DMS 273 (cell line): Measurements from ENCODE around the gene RGS19.

Experiments used
- DNase-seq: peaks from one replicate; lab custom pipeline; 2025; ENCODE audit not compliant: unreplicated experiment; lab: John Stamatoyannopoulos, UW

The RGS19 gene

DNA sequence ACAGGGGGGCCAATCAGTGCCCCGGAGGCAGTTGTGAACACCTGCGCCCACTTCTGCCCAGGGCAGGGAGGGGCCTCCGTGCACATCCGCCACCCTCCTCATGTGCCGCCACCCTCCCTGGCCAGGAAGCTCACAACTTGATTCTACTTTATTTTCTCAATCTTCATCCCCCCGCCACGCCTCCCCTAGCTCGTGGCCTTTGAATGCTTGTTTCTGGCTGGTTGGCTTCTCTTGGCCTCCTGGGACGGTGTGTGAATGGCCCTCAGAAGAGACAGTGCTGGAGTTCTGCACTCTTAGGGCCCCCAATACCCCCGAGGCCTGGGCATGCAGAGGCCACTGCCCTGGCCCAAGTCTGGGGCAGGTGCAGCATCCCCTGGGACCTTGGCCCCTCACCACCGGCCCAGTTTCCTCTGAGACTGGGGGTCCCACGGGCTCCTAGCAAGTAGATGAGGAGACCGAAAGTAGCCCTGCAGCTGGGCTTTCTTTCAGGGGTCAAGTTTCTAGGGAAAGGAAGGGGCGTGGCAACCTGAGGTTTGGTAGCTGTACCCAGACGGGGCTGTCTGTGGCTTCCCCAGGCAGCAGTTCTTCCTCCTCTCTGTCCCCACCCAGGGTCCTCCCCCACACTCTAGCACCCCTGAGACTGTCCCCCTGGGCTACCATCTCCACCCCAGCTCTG is 1.3 kb downstream of the RGS19 start:
- no peak for DNase-seq

DNA sequence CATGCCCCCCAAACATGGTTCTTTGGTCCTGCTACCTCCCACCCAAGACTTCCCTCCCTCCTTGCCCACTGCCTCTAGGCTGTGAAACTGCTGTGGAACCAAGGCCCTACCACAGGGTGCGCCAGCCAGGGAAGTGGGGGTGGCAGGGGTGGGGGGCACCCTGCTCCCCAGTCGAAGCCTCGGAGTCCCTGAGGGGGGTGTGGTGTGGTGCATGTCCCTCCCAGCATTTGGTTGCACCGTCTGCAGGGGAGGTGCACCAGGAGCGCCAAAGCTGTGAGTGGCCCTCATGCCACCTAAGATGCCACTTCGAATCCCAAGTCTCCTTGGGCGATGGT is 1.8 kb downstream of the RGS19 start:
- DNase-seq: no peak

DNA sequence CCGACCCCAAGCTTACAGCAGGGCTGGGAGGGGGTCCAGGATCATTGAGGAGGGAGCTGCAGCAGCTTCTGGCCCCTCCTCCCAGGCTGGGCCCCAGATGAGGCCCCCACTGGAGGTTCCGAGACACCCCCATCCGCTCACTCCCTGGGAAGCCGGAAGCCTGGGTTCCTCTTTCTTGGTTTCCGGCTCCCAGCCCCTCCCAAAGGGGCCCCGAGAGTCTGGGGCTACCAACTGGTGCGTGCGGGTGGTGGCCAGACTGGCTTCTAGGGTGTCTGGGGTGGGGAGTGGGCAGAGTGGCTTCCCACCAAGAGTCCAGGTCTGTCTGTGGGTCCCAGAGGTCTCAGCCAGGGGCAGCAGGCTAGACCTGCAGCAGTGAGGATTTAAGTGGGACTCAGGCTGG is 2.2 kb downstream of the RGS19 start:
- no peak for DNase-seq

DNA sequence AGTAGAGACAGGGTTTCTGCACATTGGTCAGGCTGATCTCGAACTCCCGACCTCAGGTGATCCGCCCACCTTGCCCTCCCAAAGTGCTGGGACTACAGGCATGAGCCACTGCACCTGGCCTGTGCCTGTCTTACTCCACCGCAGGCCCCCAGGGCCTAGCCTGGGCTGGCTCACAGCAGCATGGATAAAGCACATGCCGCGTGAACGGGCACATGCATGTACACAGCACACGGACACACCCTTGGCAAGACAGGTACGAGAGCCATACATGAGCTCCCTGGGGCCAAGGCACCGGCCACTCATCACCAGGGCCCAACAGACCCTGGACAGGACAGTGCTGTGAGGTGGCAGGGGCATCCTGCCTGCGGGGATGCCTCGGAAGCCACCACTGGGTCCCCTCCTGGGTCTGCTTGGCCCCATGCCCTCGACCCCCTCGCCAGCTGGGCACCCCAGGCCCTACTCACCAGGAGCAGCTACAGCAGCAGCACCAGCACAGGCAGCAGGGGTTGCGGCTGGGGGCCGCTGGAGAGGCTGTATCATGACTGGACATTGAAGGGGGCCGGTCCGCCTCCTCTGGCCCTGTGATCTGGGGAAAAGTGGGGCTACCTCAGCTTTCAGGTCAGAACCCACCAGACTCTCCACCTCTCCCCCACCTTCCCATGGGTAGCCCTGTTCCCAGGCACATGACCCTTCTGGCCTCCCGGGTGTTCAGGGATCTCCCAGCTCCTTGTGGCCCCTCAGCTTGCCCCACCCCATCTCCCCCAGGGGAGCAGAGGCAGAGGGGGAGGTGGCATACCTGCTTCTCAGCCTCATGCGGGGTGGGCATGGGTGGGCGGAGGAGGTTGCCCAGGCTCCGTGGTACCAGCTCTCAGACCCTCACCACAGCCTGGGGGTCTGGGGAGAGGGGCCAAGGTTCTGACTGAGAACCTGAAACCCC is 3.0 kb downstream of the RGS19 start:
- no peak for DNase-seq

DNA sequence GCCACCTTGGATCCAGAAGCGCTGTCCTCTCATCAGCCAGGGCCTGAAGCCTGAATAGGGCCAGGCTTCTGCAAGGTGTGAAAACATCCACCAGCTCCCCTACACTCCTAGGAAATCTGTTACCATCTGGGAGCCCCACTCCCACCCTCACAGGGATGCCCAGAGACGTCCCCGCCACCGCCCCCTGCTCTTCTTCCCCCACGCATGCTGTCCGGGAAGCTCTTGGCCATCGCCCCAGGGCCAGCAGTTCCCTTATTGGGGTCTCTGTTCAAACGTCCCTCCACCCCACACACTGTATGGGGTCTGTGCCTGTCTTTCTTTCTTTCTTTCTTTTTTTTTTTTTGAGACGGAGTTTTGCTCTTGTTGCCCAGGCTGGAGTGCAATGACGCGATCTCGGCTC is 3.8 kb downstream of the RGS19 start:
- DNase-seq: no peak

DNA sequence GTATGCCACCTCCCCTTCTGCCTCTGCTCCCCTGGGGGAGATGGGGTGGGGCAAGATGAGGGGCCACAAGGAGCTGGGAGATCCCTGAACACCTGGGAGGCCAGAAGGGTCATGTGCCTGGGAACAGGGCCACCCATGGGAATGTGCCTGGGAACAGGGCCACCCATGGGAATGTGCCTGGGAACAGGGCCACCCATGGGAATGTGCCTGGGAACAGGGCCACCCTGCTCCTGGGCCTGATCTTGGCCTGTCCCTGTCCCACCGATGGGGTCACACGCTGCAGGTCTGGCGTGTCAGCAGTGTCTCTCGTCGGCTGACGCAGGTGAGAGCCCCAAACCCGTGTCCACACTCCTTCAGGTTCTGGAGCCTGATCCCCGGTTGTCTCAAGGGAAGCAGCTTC is 4.4 kb downstream of the RGS19 start:
- no peak for DNase-seq

DNA sequence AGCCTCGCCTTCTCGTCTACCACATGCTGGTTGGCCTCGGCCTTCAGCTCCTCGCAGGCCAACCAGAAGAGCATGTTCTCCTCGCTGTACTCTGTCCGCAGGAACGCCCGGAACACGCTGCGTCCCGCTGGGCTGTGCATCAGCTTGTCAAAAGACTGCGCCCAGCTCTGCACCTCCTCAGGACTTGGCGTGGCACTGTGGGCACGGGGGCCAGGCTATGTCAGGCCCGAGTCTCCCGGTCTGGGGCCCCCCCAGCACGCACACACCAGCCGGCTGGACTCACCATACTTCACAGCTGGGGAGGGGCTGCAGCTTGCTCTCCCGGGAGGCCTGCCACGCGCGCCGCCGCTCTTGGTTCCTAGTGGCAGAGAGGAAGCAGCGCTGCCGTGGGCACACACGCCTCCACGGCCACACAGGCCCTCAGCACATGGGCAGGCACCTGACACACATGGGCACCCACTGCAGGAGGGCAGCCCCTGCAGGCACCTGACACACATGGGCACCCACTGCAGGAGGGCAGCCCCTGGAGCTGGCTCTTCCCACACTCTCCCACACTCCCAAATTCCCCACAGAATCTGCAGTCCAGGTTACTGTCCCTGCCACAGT is 5.0 kb downstream of the RGS19 start:
- no peak for DNase-seq

DNA sequence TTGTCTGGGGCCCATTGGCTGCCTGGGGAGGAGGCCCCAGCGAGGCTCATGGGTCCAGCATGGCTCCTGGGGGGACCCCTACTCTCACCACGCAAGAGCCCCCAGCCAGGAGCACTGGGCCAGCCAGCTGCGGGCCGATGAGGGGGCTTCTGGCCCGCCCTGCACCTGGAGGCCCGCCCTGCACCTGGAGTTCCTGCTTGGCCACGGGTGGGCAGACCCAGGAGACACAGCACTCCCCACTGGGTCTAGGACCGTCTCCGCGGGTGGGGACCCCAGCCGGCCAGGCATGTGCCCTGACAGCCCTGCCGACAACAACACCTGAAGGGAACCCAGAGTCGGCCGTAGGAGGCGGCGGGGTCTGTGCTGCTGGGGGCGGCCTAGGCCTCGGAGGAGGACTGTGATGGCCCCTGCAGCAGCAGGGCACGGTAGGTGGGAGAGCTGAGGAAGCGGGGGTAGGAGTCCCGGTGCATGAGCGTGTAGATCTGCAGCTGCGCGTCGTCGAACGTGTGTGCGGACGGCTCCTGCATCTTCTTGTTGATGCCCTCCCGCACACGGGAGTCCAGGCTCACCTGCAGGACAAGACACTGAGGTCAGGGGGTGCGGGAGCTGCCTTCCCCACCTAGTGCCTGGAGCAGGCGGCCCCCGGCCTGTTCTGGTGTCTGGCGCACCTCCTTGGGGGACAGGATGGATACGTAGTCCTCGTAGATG is 5.7 kb downstream of the RGS19 start:
- DNase-seq: no peak

DNA sequence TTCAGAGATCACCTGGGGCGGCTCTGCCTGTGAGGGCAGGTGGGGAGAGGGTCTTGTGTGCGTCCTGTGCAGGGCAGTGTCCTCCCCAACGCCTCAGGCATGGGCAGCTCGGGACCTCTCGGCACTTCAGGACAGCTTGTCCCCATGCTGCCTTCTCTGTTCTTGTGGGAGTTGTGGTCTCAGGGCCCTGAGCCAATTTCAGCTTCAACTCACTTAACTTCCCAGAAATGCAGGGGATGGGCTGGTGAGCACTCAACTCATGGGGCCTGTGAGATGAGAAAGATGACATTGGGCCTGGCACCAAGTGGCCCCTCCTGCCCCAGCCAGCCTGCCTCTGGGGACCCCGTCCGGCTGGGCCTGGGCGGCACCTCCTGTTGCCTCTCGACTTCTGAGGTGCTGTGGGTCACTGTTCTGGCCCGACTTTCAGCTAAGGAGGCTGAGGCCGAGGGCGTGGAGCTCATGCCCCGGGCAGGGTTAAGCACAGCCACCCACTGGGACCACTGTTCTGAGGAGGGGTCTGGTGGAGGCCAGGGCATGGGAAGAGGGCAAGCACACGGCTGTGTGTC is 6.7 kb downstream of the RGS19 start:
- DNase-seq: no peak

DNA sequence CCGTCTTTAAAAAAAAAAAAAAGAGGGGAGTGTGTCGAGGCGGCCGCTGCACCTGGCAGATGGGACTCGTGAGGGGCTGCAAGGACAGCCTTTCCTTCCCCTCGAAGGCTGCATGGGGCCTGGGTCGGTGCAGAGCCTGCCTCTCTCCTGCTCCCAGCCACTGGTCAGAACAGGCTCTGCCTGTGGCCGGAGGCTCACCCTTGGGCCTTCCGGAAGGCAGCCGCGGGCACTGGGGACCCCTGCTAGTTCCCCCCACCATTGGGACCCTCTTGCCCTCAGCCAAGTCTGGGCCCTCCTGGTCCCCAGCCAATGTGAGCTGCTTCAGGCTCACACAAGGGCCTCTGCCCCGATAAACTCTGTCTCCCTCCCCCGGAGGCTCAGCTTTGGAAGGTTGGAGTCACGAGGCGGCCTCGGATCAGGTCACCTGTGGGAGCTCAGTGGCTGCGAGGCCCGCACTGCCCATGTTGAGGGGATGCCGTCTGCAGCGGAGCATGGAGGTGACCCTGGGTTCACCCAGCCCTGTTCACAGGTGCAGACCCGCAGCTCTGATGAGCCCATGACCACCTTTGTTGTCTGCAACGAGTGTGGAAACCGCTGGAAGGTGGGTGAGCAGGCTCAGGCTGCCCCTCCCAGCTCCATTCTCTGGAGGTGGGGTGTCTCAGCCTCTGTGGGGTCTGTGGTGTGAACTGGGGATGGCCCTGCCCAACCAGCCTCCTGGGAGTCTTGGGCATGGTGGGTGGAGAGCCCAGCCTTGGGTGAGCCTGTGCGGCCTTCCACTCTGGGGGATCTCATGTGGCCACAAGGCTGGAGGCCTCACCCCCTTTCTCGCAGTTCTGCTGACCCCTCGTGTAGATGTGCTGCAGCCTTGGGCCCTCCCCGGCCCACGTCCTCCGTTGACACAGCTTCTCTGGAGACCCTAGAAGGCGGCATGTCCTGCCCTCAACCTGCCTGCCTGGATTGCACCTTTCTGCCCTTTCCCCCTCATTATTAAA is 7.7 kb downstream of the RGS19 start:
- no peak for DNase-seq

DNA sequence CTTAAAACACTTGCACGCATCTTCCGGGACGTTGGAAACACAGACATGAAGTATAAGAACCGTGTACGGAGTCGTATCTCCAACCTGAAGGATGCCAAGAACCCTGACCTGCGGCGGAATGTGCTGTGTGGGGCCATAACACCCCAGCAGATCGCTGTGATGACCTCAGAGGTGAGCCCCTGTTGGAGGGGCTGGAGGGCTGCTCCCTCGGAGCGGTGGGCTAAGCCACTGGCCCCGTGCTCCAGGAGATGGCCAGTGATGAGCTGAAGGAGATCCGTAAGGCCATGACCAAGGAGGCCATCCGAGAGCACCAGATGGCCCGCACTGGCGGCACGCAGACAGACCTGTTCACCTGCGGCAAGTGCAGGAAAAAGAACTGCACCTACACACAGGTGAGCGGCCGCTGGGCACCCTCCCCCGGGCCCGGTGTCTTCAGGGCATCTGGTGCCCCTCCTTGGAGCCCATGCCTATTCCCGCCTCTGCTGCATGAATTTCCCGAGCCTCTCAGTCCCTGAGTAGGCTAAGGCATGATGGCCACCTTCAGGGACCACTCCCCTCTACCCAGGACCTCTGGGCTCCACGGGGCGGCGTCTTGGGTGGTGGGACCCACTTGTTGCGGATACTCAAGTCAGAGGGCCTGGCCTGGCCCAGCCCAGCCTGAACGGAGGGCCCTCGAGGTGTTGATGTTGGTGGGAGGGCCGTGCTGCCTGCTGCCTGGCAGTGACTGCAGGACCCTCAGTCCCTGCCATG is 8.9 kb downstream of the RGS19 start:
- no peak for DNase-seq

DNA sequence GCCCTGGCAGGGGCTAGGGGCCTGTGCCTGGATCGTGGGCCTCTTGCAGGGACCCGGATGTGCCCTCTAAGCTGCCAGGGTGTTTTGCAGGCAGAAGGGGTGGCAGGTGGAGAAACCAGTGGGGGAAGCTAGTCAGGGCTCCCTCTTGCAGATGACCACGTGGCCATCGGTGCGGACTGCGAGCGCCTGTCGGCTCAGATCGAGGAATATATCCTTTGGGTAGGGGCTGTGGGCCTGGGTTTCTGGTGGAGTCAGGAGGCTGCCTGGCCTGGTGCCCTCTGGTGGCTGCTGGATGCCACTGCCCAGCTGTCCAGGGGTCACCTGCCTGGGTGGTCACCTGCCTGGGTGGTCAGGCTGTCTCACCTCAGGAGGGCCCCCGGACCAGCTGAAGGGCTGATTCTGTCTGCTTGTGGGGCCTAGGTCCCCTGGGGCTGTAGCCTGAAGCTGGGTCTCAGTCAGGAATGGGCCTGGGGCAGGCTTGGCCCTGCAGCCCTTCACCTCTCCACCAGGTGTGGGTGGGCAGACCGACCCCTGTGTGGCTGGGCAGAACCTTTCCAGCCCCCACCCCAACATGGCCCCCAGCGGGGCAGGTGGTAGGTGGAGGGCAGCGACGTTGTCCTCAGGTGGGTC is 9.6 kb downstream of the RGS19 start:
- DNase-seq: peak; percentile 61

DNA sequence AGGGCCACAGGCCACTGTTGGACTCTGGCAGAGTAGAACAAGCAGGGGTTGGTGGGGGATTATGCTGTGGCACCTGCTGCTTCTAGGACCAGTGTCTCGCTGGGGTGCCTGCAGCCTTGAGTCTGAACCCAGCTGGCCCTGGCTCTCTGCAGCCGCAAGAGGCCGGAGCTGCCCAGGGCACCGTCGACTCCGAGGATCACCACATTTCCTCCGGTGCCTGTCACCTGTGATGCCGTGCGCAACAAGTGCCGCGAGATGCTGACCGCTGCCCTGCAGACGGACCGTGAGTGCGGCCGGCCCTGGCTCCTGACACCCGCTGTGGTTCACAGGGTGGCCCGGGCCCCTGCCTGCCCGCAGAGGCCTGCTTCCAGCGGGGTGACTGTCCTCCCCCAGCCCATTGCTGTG is 10.1 kb downstream of the RGS19 start:
- DNase-seq: no peak

DNA sequence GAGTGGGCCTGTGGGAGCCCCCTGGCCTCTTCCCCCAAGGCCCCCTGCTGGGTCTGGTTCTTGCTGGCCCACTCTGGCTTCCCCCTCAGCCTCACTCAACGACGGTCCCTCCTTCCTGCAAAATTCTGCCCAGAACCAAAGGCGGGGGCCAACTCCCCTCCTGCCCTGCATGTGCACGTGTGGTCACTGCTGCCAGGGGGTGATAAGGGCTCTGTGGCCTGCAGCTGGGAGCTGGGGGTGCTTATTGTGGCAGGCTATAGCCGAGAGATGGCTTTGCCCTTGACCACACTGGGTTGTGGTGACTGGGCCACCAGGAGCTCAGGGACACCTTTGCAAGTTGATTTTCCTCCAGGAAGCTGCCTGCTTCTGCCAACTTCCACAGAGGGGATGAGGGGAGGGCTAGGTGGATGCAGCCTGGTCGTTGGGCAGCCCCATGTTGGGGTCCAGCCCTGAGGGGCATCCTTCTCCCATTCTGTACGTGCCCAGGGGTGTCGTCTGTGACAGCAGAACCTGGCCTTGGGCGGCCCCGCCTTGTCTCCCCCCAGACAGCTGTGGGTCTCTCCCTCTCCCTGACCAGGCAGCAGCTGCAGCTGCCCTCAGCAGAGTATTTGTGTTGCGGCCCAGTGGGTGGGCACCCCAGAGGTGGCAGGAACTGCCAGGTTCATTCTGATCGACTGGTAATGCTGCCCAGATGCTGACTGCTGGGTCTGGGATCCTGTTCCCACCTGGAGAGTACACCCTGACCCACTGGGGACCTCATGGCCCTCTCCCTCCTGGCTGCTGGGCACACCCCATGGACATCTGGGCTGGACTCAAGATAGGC is 10.7 kb downstream of the RGS19 start:
- no peak for DNase-seq

DNA sequence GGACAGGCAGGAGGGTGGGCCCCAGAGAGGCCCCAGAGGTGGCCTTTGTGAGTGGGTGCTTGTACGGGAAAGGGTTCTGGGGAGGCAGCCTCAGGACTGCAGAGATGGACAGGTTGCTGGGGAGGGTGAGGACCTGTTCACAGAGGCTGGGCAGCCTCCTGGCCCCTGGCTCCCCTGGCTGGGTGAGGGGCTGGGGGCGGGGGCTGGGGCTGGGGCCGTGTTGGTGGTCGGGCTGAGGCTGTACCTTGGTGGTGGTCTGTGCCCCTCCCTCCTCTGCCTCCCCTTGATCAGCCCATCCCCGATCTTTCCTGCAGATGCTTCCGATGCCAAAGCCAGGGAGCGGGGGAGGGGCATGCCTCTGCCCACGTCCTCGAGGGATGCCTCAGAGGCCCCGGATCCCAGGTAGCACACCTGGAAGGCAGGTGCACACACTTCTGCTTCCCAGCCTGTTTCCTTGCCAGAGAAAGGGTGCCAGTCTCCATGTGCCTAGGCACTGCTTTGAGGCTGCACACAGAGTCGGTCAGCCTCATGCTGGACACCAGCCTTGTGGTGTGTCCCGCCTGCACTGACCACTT is 11.5 kb downstream of the RGS19 start:
- no peak for DNase-seq

DNA sequence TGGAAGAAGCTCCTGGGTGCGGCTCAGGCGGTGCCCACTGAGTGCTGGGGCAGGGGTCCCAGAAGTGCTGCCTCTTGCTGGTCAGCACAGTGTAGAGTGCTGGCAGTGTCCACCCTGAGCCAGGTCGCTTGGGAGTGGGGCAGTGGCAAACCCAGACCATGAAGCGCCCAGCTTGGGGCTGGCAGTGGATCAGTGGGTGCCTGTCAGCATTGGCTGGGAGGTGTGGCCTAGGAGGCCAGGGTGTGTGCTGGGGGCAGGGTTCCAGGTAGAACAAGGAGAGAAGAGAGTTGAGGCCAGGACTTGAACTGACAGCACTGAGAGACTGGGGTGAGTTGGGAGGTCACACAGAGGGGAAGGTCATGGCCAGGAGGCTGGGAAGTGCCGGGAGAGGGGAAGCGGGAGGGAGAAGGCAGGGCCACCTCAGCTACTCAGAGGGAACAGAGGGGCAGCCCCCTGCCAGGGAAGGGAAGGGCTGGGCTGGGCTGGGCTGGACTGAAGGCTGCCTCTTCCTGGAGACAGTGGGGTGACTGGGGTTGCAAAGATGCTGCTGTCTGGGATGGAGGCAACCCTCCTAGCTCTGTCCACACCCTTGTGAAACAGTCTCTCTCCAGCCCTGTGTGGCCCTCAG is 12.2 kb downstream of the RGS19 start:
- DNase-seq: no peak

DNA sequence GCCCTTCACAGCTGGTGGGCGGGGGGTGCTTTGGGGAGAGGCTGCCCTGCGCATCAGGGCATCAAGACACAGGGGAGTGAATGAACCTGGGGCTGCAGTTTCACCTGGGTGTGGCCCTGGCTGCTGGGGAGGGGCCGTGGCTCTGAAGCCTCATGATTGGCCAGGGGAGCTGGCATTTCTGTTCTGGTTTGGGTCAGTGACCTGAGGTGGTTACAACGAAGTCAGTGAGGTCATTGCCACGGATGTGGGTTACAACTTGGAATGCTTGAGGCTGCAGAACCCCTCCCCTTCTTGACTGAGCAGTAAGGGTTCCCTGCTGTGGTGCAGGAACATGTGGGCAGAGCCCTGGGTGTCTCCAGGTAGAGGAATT is 13.4 kb downstream of the RGS19 start:
- DNase-seq: no peak
